Psoas muscle (tissue), 8 donors: ENCODE measurements around the gene NAPSA. TPM values are rescaled to one million over a fixed set of nuclear protein-coding genes. Genes with fewer than 3 reads are reported as not detected.

Source experiments
- ATAC-seq, 4 donors: fragments of 200-7000 bp; cut with Tn5 transposase; one replicate each; pipeline ENCODE4 v1.9.1; 2020; ENCODE audit warnings: moderate library complexity in 3 of 4, mild to moderate bottlenecking in 2 of 4
- DNase-seq, 2 donors: peaks; one replicate each; pipeline ENCODE4 v3.0.0-alpha.2; 2020
- H3K27ac ChIP-seq: fragments of 200-600 bp; one replicate; pipeline ENCODE4 v1.8.0; 2022
- H3K27me3 ChIP-seq, 3 donors: fragments of 200-600 bp in 1 of 3; one replicate each; pipeline versions ENCODE4 v1.6.1 to v1.8.0; 2013 to 2022; ENCODE audit warnings: low read length in 2 of 3, mild to moderate bottlenecking in 2 of 3, moderate library complexity in 1 of 3; ENCODE audit not compliant: insufficient read depth in 3 of 3
- H3K36me3 ChIP-seq, 2 donors: fragments of 200-600 bp in 1 of 2; one replicate each; pipeline versions ENCODE4 v1.6.1 to v1.8.0; 2013 to 2022; ENCODE audit warnings: low read depth in 1 of 2, mild to moderate bottlenecking in 1 of 2, moderate library complexity in 1 of 2; ENCODE audit not compliant: insufficient read depth in 1 of 2
- H3K4me1 ChIP-seq: fragments of 200-600 bp; one replicate; pipeline ENCODE4 v1.8.0; 2022
- H3K4me3 ChIP-seq: fragments of 200-600 bp; one replicate; pipeline ENCODE4 v1.8.0; 2022; ENCODE audit warnings: mild to moderate bottlenecking
- H3K9me3 ChIP-seq: fragments of 200-600 bp; one replicate; pipeline ENCODE4 v1.8.0; 2022
- WGBS, 3 donors: extraction: QIAGEN DNeasy Blood & Tissue Kit; methylation state at CpG; one replicate each; pipeline versions ENCODE4 v1.1.6 to v1.1.7; 2013; 5-methylcytosine and 5-hydroxymethylcytosine counted together
- intact Hi-C, 2 donors: fragments of 100-400 bp; cut with DNase I; formaldehyde crosslinking; loops; one replicate each; pipeline versions ENCODE4 v1.11.0 to v1.14.2; 2022
- polyA plus RNA-seq, 3 donors: library from polyadenylated mRNA; stranded (reverse); fragments of 200-250 nt; gene quantifications; one replicate each; pipeline ENCODE4 v1.2.3, GENCODE V29; 2013
- total RNA-seq, 4 donors: library from RNA; stranded (reverse); fragmentation: NEBNext Ultra II Directional in 2 of 4; extraction: Animal tissue kit (Norgen Biotek cat#: 25700) in 2 of 4; gene quantifications; one replicate each; pipeline versions ENCODE4 v1.2.1 to v1.2.4, GENCODE V29; 2021 to 2023
- TF ChIP-seq, protein P1 (sequence below): fragments of 200-600 bp; IDR thresholded peaks from one replicate; pipeline ENCODE4 v1.8.0; 2022; ENCODE audit warnings: antibody characterized with exemption
- donor health status: healthy with polysubstance abuse.
- donor health status: DM: no; HTN: no; CAD: no; lungs with moderate emphysema.
- donor health status: Bipolar disorder and iron deficiency.
- donor health status: healthy.
- donor health status: DM: yes; HTN: yes; CAD: no.
- donor health status: DM: no; HTN: no; CAD: no.
- donor health status: DM: no; HTN: no; CAD: no.
- donor health status: DM: yes; HTN: yes; CAD: no.

NAPSA gene
- total and polyA plus RNA-seq, 7 donors: 0.10 to 0.47 (median 0.27) TPM; not detected in 3

DNA sequence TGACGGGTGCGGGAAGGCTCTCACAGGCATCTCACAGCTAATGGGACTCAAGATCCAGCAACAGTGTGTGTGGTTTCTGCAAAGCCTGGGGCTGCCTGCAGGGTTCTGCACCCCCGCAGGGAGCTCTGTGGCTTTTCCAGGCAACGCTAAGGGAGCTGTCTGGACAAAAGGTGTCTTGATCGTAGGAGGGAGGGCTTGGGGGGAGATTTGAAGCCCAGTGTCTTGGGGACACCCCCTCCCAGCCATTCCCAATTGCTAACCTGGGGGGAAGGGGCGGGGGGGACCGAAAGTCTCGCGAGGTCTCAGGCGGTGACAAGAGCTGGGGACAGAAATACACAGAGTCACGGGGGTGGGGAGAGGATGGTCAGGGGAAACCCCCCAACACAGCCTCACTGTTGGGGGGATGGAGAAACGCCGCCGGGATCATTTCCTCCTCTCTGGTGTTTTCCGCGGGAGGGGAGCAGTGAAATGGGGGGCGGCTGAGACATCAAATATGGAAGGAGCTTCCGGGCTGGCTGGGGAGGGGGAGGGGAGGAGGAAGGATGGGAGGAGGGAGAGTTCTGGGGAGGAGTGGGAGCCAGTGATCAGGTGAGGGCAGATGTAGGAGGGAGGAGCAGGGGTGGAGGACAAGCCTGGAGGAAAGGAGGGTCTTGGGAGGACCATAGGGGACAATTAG is 49.5 kb downstream of the NAPSA start:
- H3K4me1 ChIP-seq: no peaks in the 10 kb centered on the region
- no peaks in the 10 kb centered on the region for H3K36me3 ChIP-seq
- H3K27ac ChIP-seq: no peak overlapping the region
- no peaks in the 10 kb centered on the region for H3K9me3 ChIP-seq
- TF ChIP-seq, protein P1, sequence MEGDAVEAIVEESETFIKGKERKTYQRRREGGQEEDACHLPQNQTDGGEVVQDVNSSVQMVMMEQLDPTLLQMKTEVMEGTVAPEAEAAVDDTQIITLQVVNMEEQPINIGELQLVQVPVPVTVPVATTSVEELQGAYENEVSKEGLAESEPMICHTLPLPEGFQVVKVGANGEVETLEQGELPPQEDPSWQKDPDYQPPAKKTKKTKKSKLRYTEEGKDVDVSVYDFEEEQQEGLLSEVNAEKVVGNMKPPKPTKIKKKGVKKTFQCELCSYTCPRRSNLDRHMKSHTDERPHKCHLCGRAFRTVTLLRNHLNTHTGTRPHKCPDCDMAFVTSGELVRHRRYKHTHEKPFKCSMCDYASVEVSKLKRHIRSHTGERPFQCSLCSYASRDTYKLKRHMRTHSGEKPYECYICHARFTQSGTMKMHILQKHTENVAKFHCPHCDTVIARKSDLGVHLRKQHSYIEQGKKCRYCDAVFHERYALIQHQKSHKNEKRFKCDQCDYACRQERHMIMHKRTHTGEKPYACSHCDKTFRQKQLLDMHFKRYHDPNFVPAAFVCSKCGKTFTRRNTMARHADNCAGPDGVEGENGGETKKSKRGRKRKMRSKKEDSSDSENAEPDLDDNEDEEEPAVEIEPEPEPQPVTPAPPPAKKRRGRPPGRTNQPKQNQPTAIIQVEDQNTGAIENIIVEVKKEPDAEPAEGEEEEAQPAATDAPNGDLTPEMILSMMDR: no peak
- H3K4me3 ChIP-seq: no peak overlapping the region
- no peak for ATAC-seq
- peak in 1 of 2 donors; percentile 32 for DNase-seq
- intact Hi-C loops: no loop called here
- peaks cover 0 to 39% (median 17%) of the 10 kb centered on the region in 3 donors for H3K27me3 ChIP-seq
- 2 to 4% (median 3%) methylated on average over 18 of the region's 18 CpGs for WGBS, 3 donors

DNA sequence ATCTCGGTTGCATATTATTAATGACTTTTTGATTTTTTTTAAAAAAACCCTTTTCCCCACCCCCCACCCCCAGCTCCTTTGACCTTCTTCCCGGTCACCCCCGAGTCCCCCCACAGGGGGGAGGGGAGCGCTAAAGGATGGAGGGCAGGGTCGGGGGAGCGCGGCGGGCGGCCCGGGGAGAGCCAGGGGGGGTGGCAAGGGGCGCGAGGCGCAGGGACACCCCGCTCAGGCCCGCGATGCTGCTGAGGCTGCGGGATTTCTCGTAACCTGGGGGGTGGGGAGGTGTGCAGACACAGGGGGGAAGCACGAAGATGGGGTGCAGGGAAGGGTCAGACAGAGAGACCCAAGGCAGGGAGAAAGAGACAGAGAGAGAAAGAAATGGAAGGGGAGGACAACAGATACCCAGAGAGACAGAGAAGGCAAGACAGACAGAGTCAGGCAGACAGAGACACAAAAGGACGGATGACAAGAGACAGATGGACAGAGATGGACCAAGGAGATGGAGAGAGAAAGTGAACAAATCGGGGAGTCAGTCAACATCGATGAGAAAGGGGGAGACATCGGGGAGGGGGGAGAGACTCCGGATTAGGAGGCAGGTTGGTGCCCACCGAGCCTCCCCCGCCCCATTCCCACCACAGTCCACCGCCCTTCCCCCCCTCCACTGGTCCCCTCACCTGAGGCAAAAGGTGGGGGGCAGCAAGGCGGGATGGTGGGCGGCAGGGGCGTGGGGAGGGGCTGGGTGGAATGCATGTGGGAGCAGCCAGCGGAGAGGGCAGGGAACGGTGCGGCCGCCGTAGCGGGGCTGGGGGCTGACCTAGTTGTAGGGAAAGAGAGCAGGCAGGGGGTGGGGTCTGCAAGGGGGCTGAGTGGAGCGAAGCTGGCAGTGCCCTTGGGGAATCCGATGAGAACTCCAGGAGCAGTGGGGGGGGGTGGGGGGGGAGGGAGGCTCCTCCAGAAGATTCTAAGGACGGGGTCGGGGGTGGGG is 50.4 kb downstream of the NAPSA start:
- Histone ChIP-seq H3K4me1 (no peaks in the 10 kb centered on the region), H3K4me3 (no peak overlapping the region), H3K9me3 (no peaks in the 10 kb centered on the region), H3K27me3 (peaks cover 0 to 47% (median 17%) of the 10 kb centered on the region in 3 donors), H3K27ac (no peak overlapping the region), H3K36me3 (no peaks in the 10 kb centered on the region)
- intact Hi-C loops: no loop called here
- ATAC-seq (no peak), DNase-seq (peak in 1 of 2 donors; percentile 38)
- TF ChIP-seq, protein P1: no peak
- WGBS, 3 donors: 0 to 3% (median 2%) methylated on average over 20 to 40 of the region's 40 CpGs

DNA sequence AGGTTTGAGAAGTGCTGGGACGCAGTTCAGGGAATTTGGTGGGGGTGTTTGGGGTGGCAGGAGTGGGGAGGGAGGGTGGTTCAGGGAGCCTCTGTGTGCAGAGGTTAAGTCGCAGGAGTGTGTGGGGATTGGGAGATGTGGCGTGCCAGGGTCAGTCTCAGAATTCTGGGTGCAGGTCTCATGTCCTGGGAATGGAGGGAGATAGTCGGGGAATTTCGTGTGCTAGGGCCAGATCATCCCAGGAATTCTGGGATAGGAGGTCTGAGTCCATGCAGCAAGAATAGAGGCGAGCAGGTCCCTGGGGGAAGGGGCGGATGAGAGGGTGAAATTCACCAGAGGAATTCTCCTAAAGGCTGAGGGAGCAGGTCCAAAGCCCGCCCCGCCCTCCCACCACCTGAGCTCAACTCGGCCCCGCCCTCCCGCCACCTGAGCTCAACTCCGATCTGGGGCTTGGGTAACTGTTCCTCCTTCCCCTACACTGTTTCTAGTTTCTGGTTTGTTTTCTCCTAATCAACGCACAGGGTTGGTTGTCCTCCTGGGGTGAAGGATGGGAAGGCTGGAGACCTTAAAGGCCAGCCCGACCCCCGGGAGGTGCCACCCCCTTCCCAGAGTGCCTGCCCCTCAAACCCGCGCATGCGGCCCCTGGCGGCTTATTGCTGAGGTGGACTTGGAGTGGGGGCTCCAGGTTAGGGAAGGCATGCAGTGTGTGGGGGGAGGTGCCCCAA is 51.5 kb downstream of the NAPSA start:
- TF ChIP-seq, protein P1: no peak
- Histone ChIP-seq H3K27ac (no peak overlapping the region), H3K4me3 (no peak overlapping the region), H3K9me3 (no peaks in the 10 kb centered on the region), H3K4me1 (no peaks in the 10 kb centered on the region), H3K27me3 (peaks cover 0 to 47% (median 17%) of the 10 kb centered on the region in 3 donors), H3K36me3 (peaks cover 0 to 3% of the 10 kb centered on the region in 2 donors)
- ATAC-seq (no peak), DNase-seq (no peak)
- intact Hi-C loops: no loop called here
- WGBS, 3 donors: 6 to 15% (median 10%) methylated on average over 17 to 20 of the region's 20 CpGs

DNA sequence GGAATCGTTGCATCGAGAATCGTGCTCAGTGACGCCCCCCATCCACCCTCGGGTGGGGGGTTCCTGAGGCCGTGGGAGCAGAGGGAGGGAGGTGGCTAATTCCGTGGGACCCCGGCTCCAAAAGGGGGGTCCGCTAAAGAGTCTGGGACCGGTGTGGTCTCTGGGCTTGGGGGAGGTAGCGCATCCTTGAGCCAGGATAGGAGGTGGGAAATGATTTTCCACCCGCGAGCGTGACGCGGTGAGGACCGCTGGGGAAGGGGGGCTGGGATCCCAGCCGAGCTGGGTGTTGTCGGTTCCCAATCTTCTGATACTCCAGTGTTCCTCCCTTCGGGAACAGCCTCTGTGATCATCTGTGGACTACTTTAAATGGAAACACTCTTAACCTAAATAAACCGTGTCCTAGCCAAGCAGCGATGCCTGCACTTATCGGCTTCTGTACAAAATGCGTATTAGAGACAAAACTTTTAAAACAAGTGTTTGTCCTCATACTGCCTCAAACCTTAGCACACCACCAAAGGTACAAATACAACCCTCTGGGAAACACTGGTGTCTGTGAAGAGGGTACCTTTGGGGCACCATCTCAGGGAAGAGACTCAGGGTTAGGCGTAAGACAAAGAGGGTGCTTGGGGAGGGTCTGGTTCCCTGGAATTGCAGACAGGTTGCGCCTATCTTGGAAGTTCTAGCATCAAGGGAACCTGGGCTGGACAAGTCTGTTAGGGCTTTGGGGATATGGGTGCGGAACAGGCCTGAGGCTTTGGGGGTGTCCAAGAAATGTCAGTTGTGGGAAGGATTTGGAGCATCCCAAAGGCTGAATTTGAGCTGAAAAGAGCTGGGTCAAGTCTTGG is 52.2 kb downstream of the NAPSA start:
- intact Hi-C loops: no loop called here
- TF ChIP-seq, protein P1: no peak
- H3K36me3 ChIP-seq: peaks cover 0 to 10% of the 10 kb centered on the region in 2 donors
- no peak overlapping the region for H3K27ac ChIP-seq
- H3K27me3 ChIP-seq: peaks cover 0 to 47% (median 17%) of the 10 kb centered on the region in 3 donors
- no peaks in the 10 kb centered on the region for H3K9me3 ChIP-seq
- no peak overlapping the region for H3K4me3 ChIP-seq
- no peak for ATAC-seq
- no peaks in the 10 kb centered on the region for H3K4me1 ChIP-seq
- DNase-seq: no peak
- 9 to 15% (median 15%) methylated on average over 27 of the region's 27 CpGs for WGBS, 3 donors
